ENCODE measurements around the gene EDDM13.

- TF ChIP-seq CTCF (IDR thresholded peaks at IDR 0.05 in 4 of 5, conservative IDR thresholded peaks at IDR 0.05 in 1 of 5) = no peak
- no peak for TF ChIP-seq POLR2A (IDR thresholded peaks at IDR 0.05)
These were observed 49.5 kb downstream of the EDDM13 start for GRCh38 chr19:56321989-56322440.
